ENCODE measurements around the gene DDX28. TPM values are rescaled to one million over a fixed set of nuclear protein-coding genes. Genes with fewer than 3 reads are reported as not detected.
"Not testable (repeated sequence)": the region's sequence is repeated elsewhere in the genome, so short reads cannot be mapped to it uniquely, and the experiment has no call there.

Gene DDX28
- total RNA-seq, 2 donors from 2014 or later, result 5.4 to 5.8 TPM

GRCh38 chr16:68005786-68006286 is 17.2 kb downstream of the DDX28 start:
- Histone ChIP-seq H3K4me3 (no peak overlapping the region), H3K36me3 (no peaks in the 10 kb centered on the region), H3K27ac (peak overlapping the region in 1 of 2 donors; percentile 49), H3K27me3 (replicated peaks; ENCODE audit: insufficient read depth) (no peaks in the 10 kb centered on the region), H3K9me3 (no peaks in the 10 kb centered on the region), H3K4me1 (ENCODE audit: control insufficient read depth in 1 of 2, low read depth in 2 of 2) (no peaks in the 10 kb centered on the region)
- DNase-seq (ENCODE audit: low spot score) (no peak), ATAC-seq (ENCODE audit: insufficient number of reproducible peaks, low FRiP score, low read depth) (no peak)
- TF ChIP-seq, protein P1, sequence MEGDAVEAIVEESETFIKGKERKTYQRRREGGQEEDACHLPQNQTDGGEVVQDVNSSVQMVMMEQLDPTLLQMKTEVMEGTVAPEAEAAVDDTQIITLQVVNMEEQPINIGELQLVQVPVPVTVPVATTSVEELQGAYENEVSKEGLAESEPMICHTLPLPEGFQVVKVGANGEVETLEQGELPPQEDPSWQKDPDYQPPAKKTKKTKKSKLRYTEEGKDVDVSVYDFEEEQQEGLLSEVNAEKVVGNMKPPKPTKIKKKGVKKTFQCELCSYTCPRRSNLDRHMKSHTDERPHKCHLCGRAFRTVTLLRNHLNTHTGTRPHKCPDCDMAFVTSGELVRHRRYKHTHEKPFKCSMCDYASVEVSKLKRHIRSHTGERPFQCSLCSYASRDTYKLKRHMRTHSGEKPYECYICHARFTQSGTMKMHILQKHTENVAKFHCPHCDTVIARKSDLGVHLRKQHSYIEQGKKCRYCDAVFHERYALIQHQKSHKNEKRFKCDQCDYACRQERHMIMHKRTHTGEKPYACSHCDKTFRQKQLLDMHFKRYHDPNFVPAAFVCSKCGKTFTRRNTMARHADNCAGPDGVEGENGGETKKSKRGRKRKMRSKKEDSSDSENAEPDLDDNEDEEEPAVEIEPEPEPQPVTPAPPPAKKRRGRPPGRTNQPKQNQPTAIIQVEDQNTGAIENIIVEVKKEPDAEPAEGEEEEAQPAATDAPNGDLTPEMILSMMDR (IDR thresholded peaks at IDR 0.05), result no peak

GRCh38 chr16:68005211-68005610 is 17.8 kb downstream of the DDX28 start:
- TF ChIP-seq, protein P1 (IDR thresholded peaks at IDR 0.05), result no peak
- Histone ChIP-seq H3K4me3 (no peak overlapping the region), H3K9me3 (no peaks in the 10 kb centered on the region), H3K36me3 (no peaks in the 10 kb centered on the region), H3K27me3 (replicated peaks; ENCODE audit: insufficient read depth) (no peaks in the 10 kb centered on the region), H3K27ac (peak overlapping the region in 1 of 2 donors; percentile 49), H3K4me1 (ENCODE audit: control insufficient read depth in 1 of 2, low read depth in 2 of 2) (no peaks in the 10 kb centered on the region)
- DNase-seq (ENCODE audit: low spot score) (no peak), ATAC-seq (ENCODE audit: insufficient number of reproducible peaks, low FRiP score, low read depth) (no peak)

- Histone ChIP-seq H3K36me3 (no peaks in the 10 kb centered on the region), H3K27ac (no peak overlapping the region), H3K4me3 (no peak overlapping the region), H3K27me3 (replicated peaks; ENCODE audit: insufficient read depth) (no peaks in the 10 kb centered on the region), H3K9me3 (no peaks in the 10 kb centered on the region), H3K4me1 (ENCODE audit: control insufficient read depth in 1 of 2, low read depth in 2 of 2) (no peaks in the 10 kb centered on the region)
- ATAC-seq (ENCODE audit: insufficient number of reproducible peaks, low FRiP score, low read depth) (no peak), DNase-seq (ENCODE audit: low spot score) (no peak)
- TF ChIP-seq, protein P1 (IDR thresholded peaks at IDR 0.05), result no peak
Observed at GRCh38 chr16:68003031-68003430, 20.0 kb downstream of the DDX28 start.

DNA sequence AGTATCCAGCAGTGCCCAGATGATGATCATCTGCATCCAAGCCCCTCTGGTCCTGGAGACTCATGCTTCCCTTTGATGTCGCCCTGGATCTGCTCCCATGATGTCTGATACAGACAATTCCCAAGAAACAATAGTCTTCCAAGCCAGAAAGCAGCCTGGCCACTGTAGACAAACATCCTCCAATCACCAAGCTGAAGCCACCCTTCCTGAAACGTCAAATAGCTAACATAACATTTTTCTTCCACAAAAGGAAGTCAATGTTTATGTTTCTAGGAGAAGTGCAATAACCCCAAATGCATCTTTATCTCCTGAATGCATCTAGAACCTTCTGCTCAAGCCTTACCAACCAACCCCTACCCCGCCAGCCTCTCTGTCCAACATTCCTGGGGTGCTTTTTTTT is 22.6 kb downstream of the DDX28 start:
- Histone ChIP-seq H3K27ac (peak overlapping the region in 1 of 2 donors; percentile 19), H3K36me3 (no peaks in the 10 kb centered on the region), H3K4me3 (no peak overlapping the region), H3K4me1 (ENCODE audit: control insufficient read depth in 1 of 2, low read depth in 2 of 2) (no peaks in the 10 kb centered on the region), H3K9me3 (no peaks in the 10 kb centered on the region), H3K27me3 (replicated peaks; ENCODE audit: insufficient read depth) (no peaks in the 10 kb centered on the region)
- DNase-seq (ENCODE audit: low spot score), result no peak
- no peak for ATAC-seq (ENCODE audit: insufficient number of reproducible peaks, low FRiP score, low read depth)
- TF ChIP-seq, protein P1 (IDR thresholded peaks at IDR 0.05), result no peak

DNA sequence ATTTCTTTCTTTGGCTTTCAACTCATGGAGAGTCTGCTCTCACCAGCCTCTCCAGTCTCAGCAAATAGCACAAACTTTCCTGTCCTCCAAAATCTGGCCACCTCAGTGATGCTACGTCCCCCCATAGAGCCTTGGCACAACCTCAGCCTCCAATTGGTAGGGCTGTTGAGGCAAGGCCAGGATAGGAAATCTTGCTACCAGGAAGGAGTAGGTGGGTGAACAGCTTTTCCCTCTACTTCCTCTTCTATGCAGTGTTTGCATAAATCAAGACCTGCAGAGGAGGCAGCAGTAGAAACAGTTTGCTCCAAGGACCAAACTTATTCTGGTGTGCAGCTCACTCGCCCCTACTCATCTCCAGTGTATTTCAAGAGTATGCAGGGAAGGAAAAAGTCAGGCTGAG is 23.0 kb downstream of the DDX28 start:
- TF ChIP-seq, protein P1 (IDR thresholded peaks at IDR 0.05), result no peak
- Histone ChIP-seq H3K36me3 (no peaks in the 10 kb centered on the region), H3K4me1 (ENCODE audit: control insufficient read depth in 1 of 2, low read depth in 2 of 2) (no peaks in the 10 kb centered on the region), H3K4me3 (no peak overlapping the region), H3K27ac (peak overlapping the region in 1 of 2 donors; percentile 19), H3K27me3 (replicated peaks; ENCODE audit: insufficient read depth) (no peaks in the 10 kb centered on the region), H3K9me3 (no peaks in the 10 kb centered on the region)
- DNase-seq (ENCODE audit: low spot score), result no peak
- ATAC-seq (ENCODE audit: insufficient number of reproducible peaks, low FRiP score, low read depth), result no peak

GRCh38 chr16:67998779-67999688 is 24.0 kb downstream of the DDX28 start, which contains the start of gene DPEP2:
Gene DPEP2 (minus strand): TSS chr16:67999484. CDS start chr16:67993212, 6,272 bp downstream.
- Histone ChIP-seq H3K4me3 (peak within 1 kb of the TSS; percentile 48), H3K27ac (peak within 1 kb of the TSS in 1 of 2 donors; percentile 32)
- H3K36me3 ChIP-seq; H3K9me3 ChIP-seq; ATAC-seq (ENCODE audit: insufficient number of reproducible peaks, low FRiP score, low read depth); H3K4me1 ChIP-seq (ENCODE audit: control insufficient read depth in 1 of 2, low read depth in 2 of 2); H3K27me3 ChIP-seq (replicated peaks; ENCODE audit: insufficient read depth); DNase-seq (ENCODE audit: low spot score): not testable (repeated sequence)

- DNase-seq (ENCODE audit: low spot score); H3K4me3 ChIP-seq; H3K4me1 ChIP-seq (ENCODE audit: control insufficient read depth in 1 of 2, low read depth in 2 of 2); H3K36me3 ChIP-seq; H3K9me3 ChIP-seq; H3K27me3 ChIP-seq (replicated peaks; ENCODE audit: insufficient read depth); H3K27ac ChIP-seq; ATAC-seq (ENCODE audit: insufficient number of reproducible peaks, low FRiP score, low read depth): not testable (repeated sequence)
Observed at GRCh38 chr16:67998231-67998778, 24.7 kb downstream of the DDX28 start.

Measured in thoracic aorta (tissue), 2 donors.